NCI-H2227 (cell line): ENCODE measurements around the gene PDZD7.

ENCODE experiments used
- DNase-seq: peaks from one replicate; lab custom pipeline; 2025; ENCODE audit not compliant: unreplicated experiment; lab: John Stamatoyannopoulos, UW

The PDZD7 gene

GRCh38 chr10:100969187-100970075, 61.5 kb downstream of the PDZD7 start, which contains the start of gene SEMA4G:
TSS of gene SEMA4G (plus strand) at chr10:100969504. CDS start at chr10:100972913, 3,409 bp downstream.
- peak; percentile 55 for DNase-seq

GRCh38 chr10:100968863-100969186, 62.1 kb downstream of the PDZD7 start:
- no peak for DNase-seq

- no peak for DNase-seq
Measured at GRCh38 chr10:100968062-100968736, 62.7 kb downstream of the PDZD7 start.

GRCh38 chr10:100967332-100967731, 63.6 kb downstream of the PDZD7 start:
- DNase-seq: no peak

- no peak for DNase-seq
Measured at GRCh38 chr10:100966887-100967286, 64.0 kb downstream of the PDZD7 start.

- no peak for DNase-seq
Measured at GRCh38 chr10:100965820-100966219, 65.1 kb downstream of the PDZD7 start.

GRCh38 chr10:100963826-100964225, 67.1 kb downstream of the PDZD7 start:
- no peak for DNase-seq

GRCh38 chr10:100962351-100963080, 68.4 kb downstream of the PDZD7 start:
- DNase-seq: no peak

GRCh38 chr10:100960251-100960650, 70.7 kb downstream of the PDZD7 start:
- no peak for DNase-seq
